Measurements from ENCODE around the gene TMEM123. TPM values are rescaled to one million over a fixed set of nuclear protein-coding genes. Genes with fewer than 3 reads are reported as not detected.

Gene TMEM123
- total RNA-seq, 1 donor = 91.9 TPM

DNA sequence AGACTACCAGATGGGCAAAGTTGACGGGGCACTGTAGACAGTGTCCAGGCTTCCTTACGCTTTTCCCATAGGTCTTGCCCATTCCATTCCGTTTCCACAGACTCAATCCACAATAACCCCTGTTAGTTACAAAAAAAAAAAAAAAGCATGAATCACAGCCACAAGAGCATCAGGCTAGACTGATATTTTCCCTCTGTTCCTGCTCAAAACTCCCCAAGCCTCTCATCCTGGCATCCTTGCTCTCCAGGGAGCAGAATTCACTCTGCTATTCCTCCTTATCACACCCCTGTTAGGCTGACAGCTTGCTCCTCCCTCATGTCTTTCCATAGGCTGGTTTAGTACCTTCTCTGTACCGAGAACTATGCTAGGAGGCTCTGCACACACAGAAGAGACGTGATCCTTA lies 42.2 kb downstream of the TMEM123 start:
- peaks cover 53% of the 10 kb centered on the region for H3K79me2 ChIP-seq (ENCODE audit: insufficient read depth, low read length)
- DNase-seq (ENCODE audit: insufficient read length, low spot score, missing footprints) = peak; percentile 64

DNA sequence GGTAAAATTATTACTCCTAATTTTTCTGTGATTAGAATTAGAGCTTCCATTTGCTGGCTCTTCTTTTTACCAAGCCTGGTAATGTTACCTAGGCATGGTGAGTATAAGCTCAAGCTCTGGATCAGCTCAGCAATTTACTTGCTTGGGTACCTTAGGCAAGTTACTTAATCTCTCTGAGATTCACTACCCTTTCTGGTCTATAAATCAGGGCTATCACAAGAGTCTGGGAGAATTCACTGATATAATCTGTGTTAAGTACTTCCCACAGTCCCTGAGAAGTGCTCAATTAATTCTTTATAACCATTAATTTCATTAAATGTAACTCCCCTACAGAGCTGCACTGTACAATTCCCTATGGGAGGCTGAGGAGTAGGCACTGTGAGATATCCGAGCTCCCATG lies 44.2 kb downstream of the TMEM123 start:
- Histone ChIP-seq H4K20me1 (ENCODE audit: insufficient read depth, low read length) (peaks cover 17% of the 10 kb centered on the region), H3K4me2 (ENCODE audit: insufficient read depth, low read length) (no peak overlapping the region), H3K27ac (ENCODE audit: low read depth, low read length) (no peak overlapping the region), H3K36me3 (ENCODE audit: insufficient read depth, low read length) (peaks cover 14% of the 10 kb centered on the region), H3K27me3 (ENCODE audit: insufficient read depth, low read length) (no peaks in the 10 kb centered on the region), H3K4me3 (ENCODE audit: insufficient read depth, low read length) (no peak overlapping the region), H3K9me3 (ENCODE audit: low read depth, low read length) (no peaks in the 10 kb centered on the region), H3K79me2 (ENCODE audit: insufficient read depth, low read length) (peaks cover 37% of the 10 kb centered on the region), H3K4me1 (ENCODE audit: insufficient read depth, low read length) (peaks cover 14% of the 10 kb centered on the region), H2AFZ (ENCODE audit: low read length) (no peak overlapping the region)
- TF ChIP-seq CTCF (IDR thresholded peaks at IDR 0.05; ENCODE audit: extremely low read depth, low read depth, low read length) = no peak
- no peak for DNase-seq (ENCODE audit: insufficient read length, low spot score, missing footprints)

More for the DNA sequence above, 42.2 kb downstream of the TMEM123 start:
- Histone ChIP-seq H4K20me1 (ENCODE audit: insufficient read depth, low read length) (peaks cover 17% of the 10 kb centered on the region), H3K4me3 (ENCODE audit: insufficient read depth, low read length) (no peak overlapping the region), H3K27ac (ENCODE audit: low read depth, low read length) (peak overlapping the region; percentile 32), H3K36me3 (ENCODE audit: insufficient read depth, low read length) (peaks cover 9% of the 10 kb centered on the region), H3K4me1 (ENCODE audit: insufficient read depth, low read length) (peaks cover 14% of the 10 kb centered on the region), H3K4me2 (ENCODE audit: insufficient read depth, low read length) (peak overlapping the region; percentile 37), H3K9me3 (ENCODE audit: low read depth, low read length) (no peaks in the 10 kb centered on the region), H3K27me3 (ENCODE audit: insufficient read depth, low read length) (no peaks in the 10 kb centered on the region), H2AFZ (ENCODE audit: low read length) (no peak overlapping the region)
- TF ChIP-seq CTCF (IDR thresholded peaks at IDR 0.05; ENCODE audit: extremely low read depth, low read depth, low read length) = no peak

DNA sequence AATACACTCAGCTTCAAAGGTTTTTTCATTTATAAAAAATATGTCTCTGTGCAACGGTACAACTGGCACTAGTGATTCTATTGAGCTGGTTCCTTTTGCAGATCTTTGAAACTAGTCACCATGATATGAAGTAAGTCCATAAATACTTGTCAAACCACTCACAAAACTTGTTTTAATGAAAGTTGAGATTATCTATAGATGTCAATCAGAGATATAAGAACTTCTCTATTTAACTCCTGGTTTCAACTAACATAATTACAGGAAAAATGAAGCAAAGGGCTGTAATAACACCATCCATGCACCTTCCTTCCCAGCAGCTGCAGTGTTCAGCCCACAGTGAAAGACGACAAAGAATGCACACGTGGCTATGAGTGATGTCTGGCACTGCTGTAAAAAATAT lies 44.7 kb downstream of the TMEM123 start:
- peaks cover 37% of the 10 kb centered on the region for H3K79me2 ChIP-seq (ENCODE audit: insufficient read depth, low read length)
- H3K4me2 ChIP-seq (ENCODE audit: insufficient read depth, low read length) = no peak overlapping the region
- no peaks in the 10 kb centered on the region for H3K27me3 ChIP-seq (ENCODE audit: insufficient read depth, low read length)
- peaks cover 15% of the 10 kb centered on the region for H4K20me1 ChIP-seq (ENCODE audit: insufficient read depth, low read length)
- no peak overlapping the region for H3K4me3 ChIP-seq (ENCODE audit: insufficient read depth, low read length)
- H2AFZ ChIP-seq (ENCODE audit: low read length) = no peak overlapping the region
- no peak for TF ChIP-seq CTCF (IDR thresholded peaks at IDR 0.05; ENCODE audit: extremely low read depth, low read depth, low read length)
- DNase-seq (ENCODE audit: insufficient read length, low spot score, missing footprints) = no peak
- H3K4me1 ChIP-seq (ENCODE audit: insufficient read depth, low read length) = peaks cover 14% of the 10 kb centered on the region
- H3K36me3 ChIP-seq (ENCODE audit: insufficient read depth, low read length) = peaks cover 16% of the 10 kb centered on the region
- H3K27ac ChIP-seq (ENCODE audit: low read depth, low read length) = no peak overlapping the region
- no peaks in the 10 kb centered on the region for H3K9me3 ChIP-seq (ENCODE audit: low read depth, low read length)

GRCh38 chr11:102406099-102406498 lies 46.5 kb downstream of the TMEM123 start:
- Histone ChIP-seq H2AFZ (ENCODE audit: low read length) (no peak overlapping the region), H4K20me1 (ENCODE audit: insufficient read depth, low read length) (peaks cover 12% of the 10 kb centered on the region), H3K79me2 (ENCODE audit: insufficient read depth, low read length) (peaks cover 34% of the 10 kb centered on the region), H3K4me2 (ENCODE audit: insufficient read depth, low read length) (no peak overlapping the region), H3K27ac (ENCODE audit: low read depth, low read length) (no peak overlapping the region), H3K4me1 (ENCODE audit: insufficient read depth, low read length) (peaks cover 10% of the 10 kb centered on the region), H3K4me3 (ENCODE audit: insufficient read depth, low read length) (no peak overlapping the region), H3K36me3 (ENCODE audit: insufficient read depth, low read length) (peaks cover 26% of the 10 kb centered on the region), H3K27me3 (ENCODE audit: insufficient read depth, low read length) (no peaks in the 10 kb centered on the region), H3K9me3 (ENCODE audit: low read depth, low read length) (no peaks in the 10 kb centered on the region)
- TF ChIP-seq CTCF (IDR thresholded peaks at IDR 0.05; ENCODE audit: extremely low read depth, low read depth, low read length) = no peak
- no peak for DNase-seq (ENCODE audit: insufficient read length, low spot score, missing footprints)

Data from osteoblast (primary cell).